NCI-H2196 treated with DMSO at 0.1 percent for 48 hours (cell line): ENCODE measurements around the gene RSU1.

Experiments used
- DNase-seq: peaks from one replicate; lab custom pipeline; 2025; ENCODE audit not compliant: unreplicated experiment; lab: John Stamatoyannopoulos, UW

The RSU1 gene

GRCh38 chr10:16685551-16685950 is 131.7 kb downstream of the RSU1 start:
- DNase-seq, result no peak

- no peak for DNase-seq
Observed at GRCh38 chr10:16681521-16681920, 135.7 kb downstream of the RSU1 start.

DNA sequence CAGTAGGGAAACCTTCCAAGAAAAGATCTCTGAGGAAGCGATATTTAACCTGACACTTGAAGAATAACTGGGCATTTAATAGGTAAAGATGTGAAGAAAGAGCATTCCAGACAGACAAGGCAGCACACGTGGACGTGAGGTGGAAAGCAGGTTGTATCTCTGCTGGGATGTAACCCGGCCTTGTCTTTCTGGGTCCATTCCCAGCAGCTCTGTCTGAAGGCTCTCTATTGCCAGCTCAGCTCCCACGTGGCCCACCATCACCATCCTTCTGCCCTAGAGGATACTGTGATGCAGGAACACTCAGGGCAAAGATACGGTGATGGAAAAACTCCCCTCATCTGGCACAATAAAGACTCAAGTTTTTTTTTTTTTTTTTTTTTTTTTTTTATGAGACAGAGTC is 137.7 kb downstream of the RSU1 start:
- DNase-seq, result no peak

DNA sequence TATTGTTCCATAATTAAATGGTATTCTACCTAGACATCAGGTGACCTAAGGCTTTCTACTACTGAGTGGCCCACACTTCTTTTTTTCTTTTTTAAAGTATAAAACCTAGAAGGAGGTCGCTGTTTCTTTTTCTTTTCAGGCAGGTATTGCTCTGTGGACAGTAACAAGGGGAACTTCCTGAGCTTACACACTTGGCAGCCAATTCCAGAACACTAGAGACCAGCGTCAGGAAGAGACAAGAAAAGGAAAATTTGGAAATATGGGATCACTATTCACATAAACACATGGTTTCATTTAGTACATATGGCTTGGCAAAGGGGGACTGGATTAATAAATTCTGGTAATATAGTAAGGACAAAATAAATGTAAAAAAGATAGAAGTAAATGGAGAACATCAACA is 141.9 kb downstream of the RSU1 start:
- DNase-seq, result no peak

DNA sequence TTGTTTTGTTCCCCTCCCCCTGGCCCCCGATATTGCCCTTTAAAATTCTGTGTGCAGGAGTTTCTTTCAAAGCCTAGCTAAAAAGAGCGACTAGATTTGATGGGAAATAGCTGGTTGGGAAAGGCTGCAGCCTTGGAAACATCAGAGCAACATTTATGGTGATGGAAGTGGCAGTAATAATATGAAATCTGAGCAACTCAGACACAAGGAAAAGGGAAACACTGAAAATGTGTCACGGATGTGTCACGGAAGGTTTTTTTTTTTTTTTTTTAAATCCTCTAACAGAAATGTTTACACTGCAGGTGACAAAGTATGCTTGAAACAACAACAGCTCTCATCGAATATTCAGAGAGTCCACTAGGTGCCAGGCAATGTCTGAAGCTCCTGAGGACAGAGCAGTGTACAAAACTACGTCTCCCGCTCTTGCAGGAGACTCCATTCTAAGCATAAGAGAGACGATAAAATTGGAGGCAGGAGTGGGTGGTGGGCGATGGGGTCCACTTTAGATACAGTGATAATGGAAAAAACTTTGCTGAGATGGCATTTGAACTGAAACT is 143.0 kb downstream of the RSU1 start:
- DNase-seq, result peak; percentile 41

GRCh38 chr10:16673443-16673842 is 143.8 kb downstream of the RSU1 start:
- DNase-seq, result peak; percentile 77

- DNase-seq, result no peak
Observed at GRCh38 chr10:16663444-16663843, 153.8 kb downstream of the RSU1 start.

- no peak for DNase-seq
Observed at GRCh38 chr10:16662923-16663322, 154.3 kb downstream of the RSU1 start.

- no peak for DNase-seq
Observed at GRCh38 chr10:16656895-16657294, 160.3 kb downstream of the RSU1 start.

DNA sequence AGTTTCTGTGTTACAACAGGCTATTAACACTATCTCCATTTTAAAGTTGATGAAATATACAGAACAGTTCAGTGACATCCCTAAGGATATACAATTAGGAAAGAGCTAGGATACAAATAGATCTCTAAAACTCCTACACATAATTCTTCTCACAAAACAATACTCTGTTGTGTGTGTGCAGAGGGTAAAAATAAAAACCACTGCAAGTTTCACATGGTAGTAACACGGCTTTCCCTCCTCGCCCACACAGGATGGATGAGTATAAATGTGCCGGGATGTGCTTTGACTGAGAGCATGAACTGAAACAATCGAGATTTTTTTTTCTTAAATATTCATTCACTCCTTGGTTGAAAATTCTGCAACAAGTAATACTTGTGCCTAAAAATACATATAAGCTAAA is 164.0 kb downstream of the RSU1 start:
- no peak for DNase-seq

- no peak for DNase-seq
Observed at GRCh38 chr10:16652154-16652553, 165.1 kb downstream of the RSU1 start.

GRCh38 chr10:16649757-16650156 is 167.5 kb downstream of the RSU1 start:
- no peak for DNase-seq

DNA sequence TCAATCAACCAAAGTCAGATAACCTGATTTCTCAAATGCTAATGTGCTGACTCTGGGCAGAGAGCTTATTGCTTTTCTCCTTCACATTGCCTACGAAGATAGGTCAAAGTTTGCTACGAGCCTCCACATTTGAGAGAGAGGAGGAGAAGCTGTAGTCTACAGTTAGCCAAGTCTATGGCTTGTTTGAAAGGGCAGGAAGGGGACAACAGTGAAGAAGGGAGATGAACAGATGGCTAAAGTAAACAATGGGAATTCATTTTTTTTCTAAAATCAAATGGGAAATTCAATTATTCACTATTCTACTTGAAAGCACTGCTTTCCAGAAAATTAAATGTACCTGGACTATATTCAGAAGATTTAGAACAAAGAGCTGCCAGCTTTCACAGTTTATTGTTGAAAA is 168.9 kb downstream of the RSU1 start:
- no peak for DNase-seq

DNA sequence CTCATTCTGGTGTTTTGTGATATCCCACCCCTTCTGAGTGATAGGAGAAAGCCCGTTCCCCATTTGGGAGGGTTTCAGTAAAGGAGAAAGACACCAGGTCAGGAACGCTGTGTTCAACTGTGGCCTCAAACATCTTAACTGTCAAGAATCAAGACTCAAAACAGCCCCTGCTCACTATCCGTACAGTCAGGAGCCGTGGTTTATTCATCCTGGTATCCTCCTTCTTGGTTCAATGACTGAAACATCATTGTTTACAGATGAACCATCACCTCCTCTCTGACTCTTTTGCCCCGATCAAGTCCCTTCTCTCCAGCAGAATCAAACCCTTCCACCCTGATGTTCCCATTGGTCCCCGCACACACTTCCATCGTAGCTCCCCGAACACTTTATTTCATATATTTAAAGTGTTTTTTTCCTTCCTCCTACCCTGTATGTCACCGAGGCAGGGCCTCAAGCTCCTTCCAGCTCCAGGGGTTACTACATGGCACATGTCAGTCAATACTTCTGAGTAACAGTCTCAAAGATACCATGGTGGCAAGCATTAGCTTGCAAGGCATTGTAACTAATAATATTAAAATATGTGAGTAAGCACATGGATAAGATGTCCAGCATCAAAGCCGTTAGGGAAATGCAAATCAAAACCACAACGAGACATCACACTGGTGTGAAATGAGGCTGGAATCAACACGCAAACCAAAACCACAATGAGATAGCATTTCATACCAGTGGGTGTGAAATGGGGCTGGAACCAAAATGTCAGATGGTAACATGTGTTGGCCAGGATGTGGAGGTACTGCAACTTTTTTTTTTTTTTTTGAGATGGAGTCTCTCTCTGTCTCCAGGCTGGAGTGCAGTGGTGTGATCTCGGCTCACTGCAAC is 170.8 kb downstream of the RSU1 start:
- no peak for DNase-seq

GRCh38 chr10:16644146-16644545 is 173.1 kb downstream of the RSU1 start:
- no peak for DNase-seq

DNA sequence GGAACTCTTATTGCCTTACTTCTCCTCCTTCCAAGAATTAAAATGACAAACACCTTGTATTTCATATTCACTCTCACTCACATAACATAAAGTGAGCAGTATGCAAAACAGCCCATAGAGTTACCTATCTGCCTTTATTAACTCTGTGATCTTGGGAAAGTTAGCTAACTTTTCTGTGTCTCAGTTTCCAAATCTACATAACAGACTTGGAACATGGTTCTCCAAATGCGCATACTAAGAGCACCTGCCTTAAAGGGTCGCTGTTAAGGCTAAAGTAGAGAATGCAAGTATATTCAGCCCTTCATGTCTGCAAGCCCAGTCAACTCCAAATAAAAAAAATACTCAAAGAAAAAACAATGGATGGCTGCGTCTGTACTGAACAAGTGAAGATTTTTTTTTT is 173.7 kb downstream of the RSU1 start:
- DNase-seq, result no peak

DNA sequence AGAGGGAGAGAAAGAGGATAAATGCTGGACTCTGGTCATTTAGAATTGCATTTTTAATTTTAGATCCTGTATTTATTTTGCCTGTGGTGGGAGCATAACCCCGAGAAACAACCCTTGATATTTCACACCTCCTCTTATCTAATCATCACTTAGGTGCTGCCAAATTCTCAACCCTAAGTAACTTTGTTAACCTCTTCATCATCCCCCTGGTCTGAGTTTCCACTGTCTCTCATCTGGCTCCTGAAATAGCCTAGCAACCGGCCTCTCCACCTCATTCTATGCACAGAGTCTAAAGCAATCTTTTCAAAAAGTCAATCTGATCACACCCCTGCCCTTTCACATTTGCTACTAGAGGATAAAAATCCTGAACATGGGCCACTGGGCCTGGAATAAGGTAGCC is 177.1 kb downstream of the RSU1 start:
- DNase-seq, result no peak

DNA sequence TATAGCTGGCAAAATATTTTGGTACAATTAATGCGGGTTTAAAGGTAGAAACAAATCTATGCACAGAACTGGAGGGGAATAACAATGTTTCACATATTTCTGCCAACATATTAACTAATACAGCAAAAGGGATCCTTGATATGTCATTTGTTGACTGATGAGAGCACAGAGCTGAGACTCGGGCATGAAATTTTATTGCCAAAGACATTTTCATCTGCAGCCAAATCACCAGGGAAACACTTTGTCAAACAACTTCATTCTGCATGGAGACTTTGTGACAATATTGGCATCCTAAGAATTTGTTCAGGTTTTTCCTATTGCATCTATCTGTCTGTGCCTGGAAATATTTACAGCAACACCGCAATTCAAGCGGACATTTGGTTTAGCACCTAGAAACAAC is 177.8 kb downstream of the RSU1 start:
- no peak for DNase-seq

DNA sequence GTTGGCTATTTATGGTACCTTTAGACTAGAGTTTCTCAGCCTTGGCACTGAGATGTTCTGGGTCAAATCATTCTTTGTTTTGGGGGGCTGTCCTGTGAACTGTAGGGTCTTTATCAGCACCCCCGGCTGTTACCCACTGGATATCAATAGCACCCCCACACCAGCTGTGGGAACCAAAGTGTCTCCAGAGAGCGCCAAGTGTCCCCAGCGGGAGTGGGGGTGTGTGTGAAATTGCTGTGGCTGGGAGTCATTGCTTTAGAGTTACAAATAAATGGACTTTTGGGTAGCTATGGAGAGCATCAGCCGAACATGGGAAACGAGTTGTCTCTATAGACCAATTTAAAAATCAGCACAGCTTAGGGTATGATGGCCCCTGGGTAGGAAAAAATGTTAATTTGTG is 184.2 kb downstream of the RSU1 start:
- DNase-seq, result no peak

- no peak for DNase-seq
Observed at GRCh38 chr10:16626697-16627096, 190.5 kb downstream of the RSU1 start.

GRCh38 chr10:16612981-16613355 is 204.3 kb downstream of the RSU1 start:
- no peak for DNase-seq

DNA sequence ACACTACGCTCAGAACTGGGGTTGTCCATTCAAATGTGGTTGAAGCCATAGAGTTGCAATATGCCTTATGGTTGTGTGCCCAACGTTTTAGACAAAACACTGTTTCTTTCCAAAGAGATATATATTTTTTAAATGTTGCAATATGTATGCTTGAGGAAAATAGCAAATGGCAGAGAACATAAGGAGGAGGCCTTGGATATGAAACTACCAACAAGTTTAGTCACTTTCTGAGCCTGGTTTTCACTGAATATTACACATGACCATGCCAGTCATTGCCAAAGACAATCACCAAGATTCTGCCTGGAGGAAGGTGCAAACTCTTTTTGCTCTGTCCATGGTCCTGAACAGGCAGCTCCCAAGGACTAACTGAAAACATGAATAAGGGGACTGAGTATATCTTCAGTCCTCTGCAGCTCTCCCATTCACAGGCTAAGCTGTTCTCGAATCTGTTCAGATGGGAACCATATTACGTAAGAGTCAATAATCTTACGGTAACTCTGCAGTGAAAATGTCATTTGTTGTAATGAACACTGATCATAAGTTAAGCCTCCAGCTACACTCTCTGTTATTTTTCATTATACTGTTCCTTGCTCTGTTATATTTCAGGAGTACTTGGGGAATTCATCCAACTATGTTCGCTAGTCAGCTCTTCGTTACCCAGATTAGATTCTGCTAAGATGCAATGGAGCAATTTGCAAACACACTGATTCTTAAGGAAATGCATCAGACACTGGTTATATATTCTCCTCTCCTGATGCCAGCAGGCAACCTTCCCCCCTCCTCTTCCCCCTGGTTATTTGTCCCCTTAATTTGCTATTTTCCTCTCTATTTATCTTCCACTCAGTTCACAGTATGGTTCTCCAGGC is 204.9 kb downstream of the RSU1 start:
- DNase-seq, result no peak
